Transverse colon (tissue), 4 donors: Measurements from ENCODE around the gene CASP9. TPM values are rescaled to one million over a fixed set of nuclear protein-coding genes. Genes with fewer than 3 reads are reported as not detected.
"Not testable (repeated sequence)": the region's sequence is repeated elsewhere in the genome, so short reads cannot be mapped to it uniquely, and the experiment has no call there.

ENCODE experiments used
- DNase-seq: peaks from one replicate; pipeline ENCODE4 v3.0.0-alpha.2; 2019
- H3K27ac ChIP-seq, 4 donors: fragments of 200-600 bp; sonication (generic); 2 replicates each; pipeline ENCODE4 v1.5.1; 2016 to 2018; ENCODE audit warnings: inconsistent platforms in 4 of 4
- H3K27me3 ChIP-seq: fragments of 200-600 bp; sonication (generic); 2 replicates; pipeline ENCODE4 v1.5.1; 2017; ENCODE audit warnings: inconsistent platforms
- H3K36me3 ChIP-seq, 4 donors: fragments of 200-600 bp; sonication (generic); 2 replicates each; pipeline ENCODE4 v1.5.1; 2017 to 2019; ENCODE audit warnings: inconsistent platforms in 4 of 4
- H3K4me1 ChIP-seq, 4 donors: fragments of 200-600 bp; sonication (generic); 2 replicates each; pipeline ENCODE4 v1.5.1; 2017 to 2020; ENCODE audit warnings: inconsistent platforms in 4 of 4
- H3K4me3 ChIP-seq, 4 donors: fragments of 200-600 bp; sonication (generic); 1 replicate in 1 of 4; 2 replicates in 3 of 4; pipeline versions ENCODE4 v1.5.1 to v1.6.1; 2017 to 2019; ENCODE audit warnings: inconsistent platforms in 4 of 4
- H3K9me3 ChIP-seq, 2 donors: fragments of 200-600 bp; sonication (generic); 2 replicates each; pipeline ENCODE4 v1.5.1; 2017 to 2019; ENCODE audit warnings: inconsistent platforms in 2 of 2
- CTCF ChIP-seq, 5 experiments: fragments of 200-600 bp in 3 of 5; fragments of 450-650 bp in 2 of 5; sonication (generic) in 3 of 5; IDR thresholded peaks; 1 replicate in 2 of 5; 2 replicates in 3 of 5; pipeline ENCODE4 v1.5.1; 2016 to 2017; ENCODE audit warnings: antibody characterized with exemption in 5 of 5, inconsistent platforms in 3 of 5, mild to moderate bottlenecking in 2 of 5, moderate library complexity in 1 of 5
- EP300 ChIP-seq: sonication (generic); formaldehyde crosslinking; IDR thresholded peaks from one replicate; pipeline ENCODE4 v1.6.1; 2017; ENCODE audit warnings: antibody characterized with exemption, low read depth
- POLR2A ChIP-seq: fragments of 450-650 bp; IDR thresholded peaks from one replicate; pipeline ENCODE4 v1.6.1; 2016; ENCODE audit warnings: antibody characterized with exemption, mild to moderate bottlenecking, moderate library complexity
- POLR2AphosphoS5 ChIP-seq, 3 donors: sonication (generic); formaldehyde crosslinking; IDR thresholded peaks; one replicate each; pipeline ENCODE4 v1.6.1; 2016; ENCODE audit warnings: antibody characterized with exemption in 3 of 3
- WGBS, 2 donors: methylation state at CpG; one replicate each; pipeline ENCODE4 v1.1.5; 2018; ENCODE audit warnings: low coverage in 1 of 2; 5-methylcytosine and 5-hydroxymethylcytosine counted together
- in situ Hi-C, 4 donors: fragments of 200-750 bp; cut with MboI; loops; one replicate each; pipeline versions ENCODE4 v1.15.0 to v1.15.1; 2017; ENCODE audit warnings: low sequenced_read_pairs in 3 of 4, low pct_ligation_motif_present in 1 of 4, low pct_unique_long_range_greater_than_20kb in 1 of 4
- intact Hi-C: fragments of 100-400 bp; cut with DNase I; formaldehyde crosslinking; loops from one replicate; pipeline ENCODE4 v1.15.1; 2023; ENCODE audit warnings: low total_unique reads
- total RNA-seq, 4 donors: library from RNA; depleted of rRNA; stranded (reverse); fragments of >200 nt; gene quantifications; one replicate each; pipeline ENCODE4 v1.1.0, GENCODE V29; 2016

The CASP9 gene
- total RNA-seq, 4 donors from 2014 or later = 19.1 to 151 (median 25.2) TPM

- in situ Hi-C loops (no loop called here), intact Hi-C loops (no loop called here)
- Histone ChIP-seq H3K4me3 (no peak overlapping the region), H3K27me3 (no peaks in the 10 kb centered on the region), H3K4me1 (no peaks in the 10 kb centered on the region), H3K27ac (no peak overlapping the region), H3K36me3 (no peaks in the 10 kb centered on the region), H3K9me3 (no peaks in the 10 kb centered on the region)
- 48 to 70% methylated on average over 2 to 5 of the region's 5 CpGs for WGBS, 2 donors
- DNase-seq = no peak
- TF ChIP-seq CTCF (IDR thresholded peaks at IDR 0.05) (no peak), POLR2A (no peak), POLR2AphosphoS5 (IDR thresholded peaks at IDR 0.05) (no peak), EP300 (no peak)
These were observed 46.3 kb downstream of the CASP9 start for GRCh38 chr1:15477646-15478212.

GRCh38 chr1:15476927-15477326 lies 47.1 kb downstream of the CASP9 start:
- intact Hi-C loops = no loop called here
- TF ChIP-seq CTCF (IDR thresholded peaks at IDR 0.05) = no peak
- TF ChIP-seq POLR2A = no peak
- TF ChIP-seq POLR2AphosphoS5 (IDR thresholded peaks at IDR 0.05) = no peak
- TF ChIP-seq EP300 = no peak
- 63 to 79% methylated on average over 1 to 3 of the region's 3 CpGs for WGBS, 2 donors

GRCh38 chr1:15475752-15476314 lies 48.2 kb downstream of the CASP9 start, which contains the start of gene CELA2B:
CELA2B (plus strand) TSS chr1:15476104; CDS start chr1:15476126, 22 bp downstream.
- no peak within 1 kb of the TSS for H3K4me3 ChIP-seq
- TF ChIP-seq POLR2AphosphoS5 (IDR thresholded peaks at IDR 0.05) (no peak), EP300 (no peak), POLR2A (no peak), CTCF (IDR thresholded peaks at IDR 0.05) (no peak)
- H3K27ac ChIP-seq = no peak within 1 kb of the TSS
- WGBS, 2 donors = 72 to 93% methylated on average over 5 of the region's 5 CpGs
- in situ Hi-C loops = no loop called here
- no peak for DNase-seq
- no peaks in the 10 kb centered on the region for H3K9me3 ChIP-seq
- H3K4me1 ChIP-seq = no peaks in the 10 kb centered on the region
- H3K36me3 ChIP-seq = no peaks in the 10 kb centered on the region
- no peaks in the 10 kb centered on the region for H3K27me3 ChIP-seq
- intact Hi-C loops = no loop called here

More at GRCh38 chr1:15476927-15477326, 47.1 kb downstream of the CASP9 start:
- Histone ChIP-seq H3K4me3 (no peak overlapping the region), H3K27me3 (no peaks in the 10 kb centered on the region), H3K9me3 (no peaks in the 10 kb centered on the region), H3K4me1 (no peaks in the 10 kb centered on the region), H3K27ac (no peak overlapping the region), H3K36me3 (no peaks in the 10 kb centered on the region)
- DNase-seq = no peak
- in situ Hi-C loops = no loop called here

- no peaks in the 10 kb centered on the region for H3K36me3 ChIP-seq
- no peaks in the 10 kb centered on the region for H3K9me3 ChIP-seq
- no peaks in the 10 kb centered on the region for H3K4me1 ChIP-seq
- intact Hi-C loops = no loop called here
- TF ChIP-seq POLR2AphosphoS5 (IDR thresholded peaks at IDR 0.05) = no peak
- no peak for TF ChIP-seq POLR2A
- no peak for TF ChIP-seq CTCF (IDR thresholded peaks at IDR 0.05)
- no peak for TF ChIP-seq EP300
- no peak overlapping the region for H3K27ac ChIP-seq
- no peaks in the 10 kb centered on the region for H3K27me3 ChIP-seq
- H3K4me3 ChIP-seq = no peak overlapping the region
- in situ Hi-C loops = no loop called here
- DNase-seq = no peak
- 77 to 87% methylated on average over 6 to 11 of the region's 11 CpGs for WGBS, 2 donors
These were observed 51.4 kb downstream of the CASP9 start for GRCh38 chr1:15472587-15472986.

GRCh38 chr1:15471723-15472122 lies 52.3 kb downstream of the CASP9 start:
- 85 to 100% methylated on average over 2 to 6 of the region's 6 CpGs for WGBS, 2 donors
- in situ Hi-C loops = not testable (repeated sequence)

GRCh38 chr1:15471067-15471466 lies 52.9 kb downstream of the CASP9 start:
- H3K9me3 ChIP-seq, in situ Hi-C loops, H3K27ac ChIP-seq, H3K36me3 ChIP-seq, intact Hi-C loops, DNase-seq, H3K4me1 ChIP-seq, H3K27me3 ChIP-seq, H3K4me3 ChIP-seq: not testable (repeated sequence)
- 86 to 100% methylated on average over 1 to 5 of the region's 5 CpGs for WGBS, 2 donors

More at GRCh38 chr1:15471723-15472122, 52.3 kb downstream of the CASP9 start:
- H3K9me3 ChIP-seq, H3K27ac ChIP-seq, H3K4me1 ChIP-seq, H3K36me3 ChIP-seq, H3K27me3 ChIP-seq, intact Hi-C loops, DNase-seq, H3K4me3 ChIP-seq: not testable (repeated sequence)
